ENCODE results near the gene KAT6B.

GRCh38 chr10:74784462-74784861 is 41.9 kb upstream of the KAT6B start:
- TF ChIP-seq SP2 (IDR thresholded peaks at IDR 0.05; ENCODE audit: low read length), result no peak
- TF ChIP-seq ATF3 (IDR thresholded peaks at IDR 0.05; ENCODE audit: insufficient read depth, low read depth, low read length), result no peak
- no peak for TF ChIP-seq YY1 (IDR thresholded peaks at IDR 0.05; ENCODE audit: low read depth, low read length)
- TF ChIP-seq POLR2A (IDR thresholded peaks at IDR 0.05; ENCODE audit: control extremely low read depth in 1 of 2, low read depth in 2 of 2, low read length in 2 of 2), result no peak
- TF ChIP-seq CTCF (IDR thresholded peaks at IDR 0.05; ENCODE audit: control extremely low read depth in 1 of 3, insufficient read depth in 1 of 3, low read depth in 1 of 3, low read length in 3 of 3), result no peak
- TF ChIP-seq MAX (IDR thresholded peaks at IDR 0.05), result no peak
- TF ChIP-seq ATF2 (IDR thresholded peaks at IDR 0.05; ENCODE audit: low read length), result no peak
- TF ChIP-seq TCF12 (IDR thresholded peaks at IDR 0.05; ENCODE audit: low read depth, low read length), result no peak
- TF ChIP-seq EP300 (IDR thresholded peaks at IDR 0.05; ENCODE audit: borderline replicate concordance in 1 of 2, low read depth in 2 of 2, low read length in 2 of 2), result no peak
- TF ChIP-seq GTF2F1 (IDR thresholded peaks at IDR 0.05; ENCODE audit: borderline replicate concordance, low read depth, low read length), result no peak
- no peak for TF ChIP-seq NRF1 (IDR thresholded peaks at IDR 0.05; ENCODE audit: low read depth, low read length)
- no peak for TF ChIP-seq CHD2 (IDR thresholded peaks at IDR 0.05; ENCODE audit: low read length)
- no peak for TF ChIP-seq RFX5 (IDR thresholded peaks at IDR 0.05; ENCODE audit: borderline replicate concordance, low read depth, low read length)

Data from H1 (cell line).